OCI-M2 (cell line): ENCODE results near the gene AGK.

Experiments
- DNase-seq: peaks from one replicate; lab custom pipeline; 2025; ENCODE audit not compliant: unreplicated experiment; lab: John Stamatoyannopoulos, UW

Gene AGK, protein sequence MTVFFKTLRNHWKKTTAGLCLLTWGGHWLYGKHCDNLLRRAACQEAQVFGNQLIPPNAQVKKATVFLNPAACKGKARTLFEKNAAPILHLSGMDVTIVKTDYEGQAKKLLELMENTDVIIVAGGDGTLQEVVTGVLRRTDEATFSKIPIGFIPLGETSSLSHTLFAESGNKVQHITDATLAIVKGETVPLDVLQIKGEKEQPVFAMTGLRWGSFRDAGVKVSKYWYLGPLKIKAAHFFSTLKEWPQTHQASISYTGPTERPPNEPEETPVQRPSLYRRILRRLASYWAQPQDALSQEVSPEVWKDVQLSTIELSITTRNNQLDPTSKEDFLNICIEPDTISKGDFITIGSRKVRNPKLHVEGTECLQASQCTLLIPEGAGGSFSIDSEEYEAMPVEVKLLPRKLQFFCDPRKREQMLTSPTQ

GRCh38 chr7:141551094-141551781 is at the start of gene AGK:
AGK (plus strand) TSS chr7:141551410; CDS start chr7:141555467, 4,057 bp downstream.
- DNase-seq = no peak

DNA sequence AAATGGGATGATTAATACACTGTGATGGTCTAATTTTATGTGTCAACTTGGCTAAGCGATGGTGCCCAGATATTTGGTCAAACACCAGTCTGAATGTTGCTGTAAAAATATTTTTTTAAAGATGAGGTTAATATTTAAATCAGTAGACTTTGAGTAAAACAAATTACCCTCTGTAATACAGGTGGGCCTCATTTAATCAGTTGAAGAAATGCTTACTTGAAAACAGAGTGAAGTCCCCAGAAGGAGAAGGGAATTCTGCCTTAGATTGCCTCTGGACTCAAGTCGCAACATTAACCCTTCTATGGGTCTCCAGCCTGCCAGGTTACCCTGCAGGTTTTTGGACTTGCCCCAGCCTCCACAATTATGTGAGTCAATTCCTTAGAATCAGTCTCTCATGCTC is 49.8 kb upstream of the AGK start:
- DNase-seq = no peak

DNA sequence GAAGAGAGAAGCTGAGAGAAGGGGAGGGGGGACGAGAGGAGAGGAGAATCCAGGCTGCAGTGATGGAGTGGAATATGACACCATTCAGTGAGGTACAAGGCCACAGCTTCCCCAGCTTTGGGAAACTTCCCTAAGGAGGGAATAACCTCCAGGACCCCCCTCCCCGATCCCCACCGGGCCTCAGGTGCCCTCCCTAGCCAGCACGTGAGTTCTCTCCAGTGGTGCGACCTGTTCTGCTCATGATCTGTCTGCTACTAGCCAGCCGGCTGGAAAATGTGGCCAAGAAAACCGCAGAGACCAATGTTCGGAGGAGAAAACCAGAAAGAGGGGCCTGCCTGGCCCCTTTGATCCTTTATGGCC is 39.9 kb upstream of the AGK start:
- DNase-seq = no peak

DNA sequence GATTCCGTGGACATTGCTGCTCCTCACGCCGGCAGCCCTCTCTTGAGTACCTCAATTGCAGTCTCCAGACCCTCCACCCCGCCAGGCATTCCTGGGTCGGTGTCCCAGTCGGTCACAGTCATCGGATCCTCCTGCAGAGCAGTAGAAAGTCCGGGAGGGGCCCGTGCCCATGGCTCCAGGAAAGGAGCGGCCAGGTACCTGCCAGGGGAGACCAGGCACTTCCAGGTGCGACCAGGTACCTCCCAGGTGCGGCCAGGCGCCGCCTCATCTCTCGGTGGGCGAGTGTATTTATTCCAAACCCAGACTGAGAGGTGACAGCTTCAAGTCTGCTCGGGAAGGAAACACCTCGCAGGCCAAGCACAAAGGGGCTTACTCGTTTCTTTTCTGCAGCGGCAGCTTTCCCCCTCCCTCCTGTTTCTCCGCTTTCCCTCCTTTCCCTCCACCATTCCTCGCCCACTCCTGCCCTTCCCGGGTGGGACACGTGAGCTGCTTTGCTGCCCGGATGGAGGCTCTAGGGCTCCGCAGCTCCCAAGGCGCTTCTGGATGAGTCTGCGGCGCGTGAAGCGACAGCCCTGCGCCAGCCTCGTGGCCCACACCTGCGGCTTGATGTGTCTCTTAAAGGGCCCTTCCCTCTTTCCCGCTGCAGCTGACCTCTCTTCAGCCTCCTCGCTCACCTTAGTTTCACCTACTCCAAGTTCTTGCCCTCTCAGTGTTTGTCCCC is 39.4 kb upstream of the AGK start:
- no peak for DNase-seq

DNA sequence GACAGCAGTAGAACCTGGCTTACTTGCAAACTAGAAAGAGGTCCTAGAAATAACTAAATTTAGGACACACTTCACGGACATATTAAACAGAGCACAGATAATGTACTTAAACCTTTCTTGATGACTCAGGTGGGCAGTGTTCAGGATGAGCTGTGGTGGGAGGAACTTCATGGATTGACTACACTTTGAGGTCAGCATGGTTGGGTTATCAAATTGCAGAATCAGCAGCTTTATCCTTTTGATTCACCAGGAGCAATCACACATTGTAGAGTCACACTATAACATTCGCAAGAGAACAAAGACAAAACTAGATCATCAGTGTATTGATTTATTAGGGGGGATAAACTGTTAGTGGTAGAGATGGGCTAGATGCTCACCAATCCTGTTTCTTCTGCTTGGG is 38.6 kb upstream of the AGK start:
- no peak for DNase-seq

DNA sequence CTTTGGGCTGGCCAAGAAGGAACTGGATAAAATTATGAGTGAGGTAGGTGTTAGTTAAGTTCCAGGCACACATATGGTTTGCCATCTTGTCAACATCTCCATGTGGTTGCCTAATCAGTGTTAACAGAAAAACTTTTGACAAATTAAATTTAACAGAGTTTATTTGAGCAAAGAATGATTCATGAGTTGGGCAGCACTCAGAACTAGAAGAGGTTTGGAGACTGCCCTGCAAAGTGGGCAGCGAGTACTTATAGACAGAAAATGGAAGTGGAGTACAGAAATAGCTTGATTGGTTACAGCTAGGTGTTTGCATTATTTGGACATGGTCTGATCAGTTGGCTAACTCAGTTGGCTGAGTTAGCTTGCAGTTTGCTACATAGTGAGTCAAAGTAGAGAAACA is 37.5 kb upstream of the AGK start:
- no peak for DNase-seq

- DNase-seq = no peak
Measured at GRCh38 chr7:141515941-141516340, 35.3 kb upstream of the AGK start.

DNA sequence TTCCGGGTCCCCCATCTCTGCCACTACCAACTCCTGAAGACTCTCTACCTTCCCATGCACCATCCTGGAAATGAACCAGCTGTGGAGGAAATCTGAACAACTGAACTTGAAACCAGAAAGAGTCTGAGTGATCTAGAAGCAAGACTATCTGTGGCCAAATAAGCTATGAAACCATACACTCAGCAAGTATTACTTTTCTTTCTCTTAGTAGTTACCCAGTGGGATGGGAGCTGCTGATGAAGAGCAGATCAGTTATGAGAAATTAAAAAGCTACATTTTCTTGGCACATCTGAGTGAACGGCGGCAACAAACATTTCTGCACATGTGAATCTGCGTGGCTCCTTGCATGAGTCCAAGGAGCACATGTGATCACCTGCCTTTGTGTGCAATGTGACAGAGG is 31.6 kb upstream of the AGK start:
- no peak for DNase-seq

GRCh38 chr7:141522657-141523342 is 28.4 kb upstream of the AGK start:
- DNase-seq = no peak

- DNase-seq = no peak
Measured at GRCh38 chr7:141525973-141526514, 25.2 kb upstream of the AGK start.

DNA sequence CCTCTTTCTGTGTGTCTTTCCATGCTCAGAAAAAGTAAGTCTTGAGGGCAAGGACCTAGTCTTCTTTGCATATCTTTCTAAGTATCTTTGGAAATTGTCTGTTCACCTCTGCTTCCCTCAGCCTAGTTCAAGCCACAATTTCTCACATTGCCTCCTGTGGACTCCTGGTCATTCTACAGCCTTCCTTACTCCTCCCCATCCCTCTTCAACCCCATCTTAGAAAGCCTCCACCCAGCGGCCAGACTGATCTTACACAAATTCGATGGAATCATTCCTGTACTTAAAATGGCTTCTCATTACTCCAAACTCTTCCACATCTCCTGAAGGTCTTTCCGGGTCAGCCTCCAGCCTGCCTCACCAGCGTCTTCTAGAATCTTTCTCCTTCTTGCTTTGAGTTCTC is 24.1 kb upstream of the AGK start:
- no peak for DNase-seq

GRCh38 chr7:141528399-141528798 is 22.8 kb upstream of the AGK start:
- no peak for DNase-seq

DNA sequence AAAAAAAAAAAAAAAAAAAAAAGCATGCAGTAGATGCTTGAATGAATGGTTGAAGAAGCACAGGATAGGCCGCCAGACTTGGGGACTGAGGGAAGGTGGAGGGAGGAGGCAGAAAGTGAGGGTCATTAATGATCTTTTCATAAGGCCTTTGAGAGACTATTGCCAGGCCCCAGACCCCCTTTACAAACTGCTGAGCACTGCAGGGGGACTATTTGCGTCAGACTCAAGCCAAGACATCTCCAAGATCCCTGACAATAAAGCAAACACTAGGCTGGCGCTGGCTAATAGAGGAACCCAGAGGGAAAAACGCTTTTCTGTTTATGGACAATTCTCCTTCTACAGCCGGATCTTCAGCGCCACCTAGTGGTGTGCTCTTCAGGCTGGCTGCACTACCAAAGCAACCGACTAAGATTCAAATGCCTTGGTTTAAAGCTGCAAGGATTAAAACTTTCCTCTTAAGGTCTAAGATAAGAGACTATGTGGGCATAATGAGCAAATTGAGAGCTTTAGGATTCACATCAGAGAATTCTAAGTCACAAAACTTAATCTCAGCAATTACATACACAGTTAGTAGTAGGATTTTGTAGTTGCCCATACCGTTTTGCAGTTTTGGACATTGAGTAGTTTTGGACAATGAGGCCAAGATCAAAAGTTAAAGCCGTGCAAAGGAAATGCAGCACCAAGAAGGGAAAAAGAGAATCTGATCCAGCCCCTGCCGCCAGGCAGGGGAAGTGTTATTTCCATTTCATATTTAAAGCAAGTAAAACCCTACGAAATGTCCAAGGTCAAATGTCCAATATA is 17.9 kb upstream of the AGK start:
- peak; percentile 75 for DNase-seq

GRCh38 chr7:141534757-141535737 is 16.2 kb upstream of the AGK start:
- DNase-seq = no peak

DNA sequence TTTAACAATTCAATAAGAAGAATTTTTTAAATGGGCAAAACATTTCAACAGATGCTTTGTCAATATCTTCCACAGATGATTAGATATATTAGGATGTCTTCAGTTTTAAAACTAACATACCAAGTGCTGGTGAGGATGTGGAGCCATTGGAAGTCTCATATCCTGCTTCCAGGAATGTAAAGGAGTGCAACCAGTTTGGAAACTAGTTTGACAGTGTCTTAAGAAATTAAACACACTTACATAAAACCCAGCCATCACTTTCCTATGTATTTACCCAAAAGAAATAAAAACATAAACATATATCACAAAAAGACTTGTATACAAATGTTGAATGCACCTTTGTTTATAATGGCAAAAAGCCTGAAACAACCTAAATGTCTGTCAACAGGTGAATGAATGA is 13.3 kb upstream of the AGK start:
- DNase-seq = no peak

GRCh38 chr7:141541375-141541774 is 9.8 kb upstream of the AGK start:
- DNase-seq = no peak

DNA sequence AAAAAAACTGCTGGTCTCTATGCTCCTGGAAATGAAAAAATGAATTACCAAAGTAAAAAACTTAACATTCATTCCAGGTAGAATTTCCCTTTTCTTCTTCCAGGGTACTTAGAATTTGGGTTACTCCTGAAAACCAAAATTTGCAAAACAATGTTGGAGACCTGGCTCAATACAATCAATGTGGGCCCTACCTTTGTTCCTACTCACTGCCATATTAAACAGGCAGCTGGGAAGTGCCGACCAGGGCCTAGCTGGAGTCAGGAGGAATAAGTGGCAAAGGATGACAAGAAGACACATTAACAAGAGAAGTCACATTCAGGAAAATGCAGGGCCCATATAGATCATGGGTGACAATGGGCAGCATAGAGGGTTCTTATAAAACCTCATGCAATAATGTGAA is 6.4 kb upstream of the AGK start:
- no peak for DNase-seq

GRCh38 chr7:141549582-141549981 is 1.6 kb upstream of the AGK start:
- no peak for DNase-seq
